ENCODE results near the gene CEP152.

- no peak for TF ChIP-seq CTCF (conservative IDR thresholded peaks at IDR 0.05; ENCODE audit: low read depth, low read length)
- TF ChIP-seq EZH2 (IDR thresholded peaks at IDR 0.05; ENCODE audit: borderline replicate concordance, low read depth, low read length, poor library complexity, severe bottlenecking), result no peak
Measured at GRCh38 chr15:48775546-48775945, 35.3 kb downstream of the CEP152 start.
